ENCODE results near the gene MEGF6.

The MEGF6 gene

GRCh38 chr1:3551711-3552110 is 59.6 kb downstream of the MEGF6 start:
- H3K4me3 Mint-ChIP-seq = no peak overlapping the region
- ATAC-seq (replicated peaks) (no peak), DNase-seq (no peak)
- no peaks in the 10 kb centered on the region for H3K4me1 Mint-ChIP-seq
- no peaks in the 10 kb centered on the region for H3K9me3 Mint-ChIP-seq
- H3K27me3 Mint-ChIP-seq = no peaks in the 10 kb centered on the region
- no peak overlapping the region for H3K27ac Mint-ChIP-seq
- no peaks in the 10 kb centered on the region for H3K36me3 Mint-ChIP-seq

- ATAC-seq (replicated peaks) (no peak), DNase-seq (no peak)
- Mint-ChIP-seq H3K4me3 (no peak overlapping the region), H3K27me3 (no peaks in the 10 kb centered on the region), H3K27ac (no peak overlapping the region), H3K9me3 (no peaks in the 10 kb centered on the region), H3K4me1 (no peaks in the 10 kb centered on the region), H3K36me3 (no peaks in the 10 kb centered on the region)
Observed at GRCh38 chr1:3551290-3551678, 60.0 kb downstream of the MEGF6 start.

DNA sequence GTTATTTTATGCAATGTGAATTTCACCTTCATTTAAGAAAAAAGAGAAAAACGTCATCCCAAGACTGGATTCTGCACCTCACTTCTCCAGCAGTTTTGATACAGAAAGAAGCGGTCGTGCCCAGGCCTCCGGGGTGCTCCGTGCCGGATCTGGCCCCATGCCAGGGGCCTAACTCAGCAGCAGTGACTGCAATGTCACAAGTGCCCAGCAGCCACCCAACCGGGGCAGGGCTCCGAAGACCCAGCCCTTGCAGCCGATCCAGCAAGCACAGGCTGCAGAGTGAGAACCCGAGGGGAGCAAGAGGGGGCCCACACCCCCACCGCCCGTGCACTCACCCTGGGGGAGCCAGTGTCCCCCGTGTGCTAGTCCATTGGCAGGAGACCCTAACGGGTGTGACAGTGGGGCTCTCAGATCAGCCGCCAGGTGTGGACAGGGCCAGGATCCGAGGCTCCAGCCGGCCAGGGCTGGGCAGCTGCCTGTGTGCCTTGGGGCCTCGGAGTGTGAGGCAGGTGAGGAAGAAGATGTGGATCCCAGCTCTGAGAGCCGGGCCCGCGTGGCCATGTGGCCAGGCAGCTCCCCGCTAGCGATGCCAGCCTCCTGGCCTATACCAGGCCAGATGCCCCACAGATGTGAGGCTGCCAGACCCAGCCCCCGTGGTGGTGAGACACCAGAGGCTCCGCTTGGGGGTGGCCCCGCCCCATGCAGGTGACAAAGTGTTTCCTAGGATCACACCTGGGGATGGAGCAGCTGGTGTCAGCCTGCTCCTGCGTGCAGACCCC is 60.6 kb downstream of the MEGF6 start:
- Mint-ChIP-seq H3K4me1 (no peaks in the 10 kb centered on the region), H3K27ac (no peak overlapping the region), H3K36me3 (no peaks in the 10 kb centered on the region), H3K9me3 (no peaks in the 10 kb centered on the region), H3K4me3 (no peak overlapping the region), H3K27me3 (no peaks in the 10 kb centered on the region)
- no peak for DNase-seq
- no peak for ATAC-seq (replicated peaks)

DNA sequence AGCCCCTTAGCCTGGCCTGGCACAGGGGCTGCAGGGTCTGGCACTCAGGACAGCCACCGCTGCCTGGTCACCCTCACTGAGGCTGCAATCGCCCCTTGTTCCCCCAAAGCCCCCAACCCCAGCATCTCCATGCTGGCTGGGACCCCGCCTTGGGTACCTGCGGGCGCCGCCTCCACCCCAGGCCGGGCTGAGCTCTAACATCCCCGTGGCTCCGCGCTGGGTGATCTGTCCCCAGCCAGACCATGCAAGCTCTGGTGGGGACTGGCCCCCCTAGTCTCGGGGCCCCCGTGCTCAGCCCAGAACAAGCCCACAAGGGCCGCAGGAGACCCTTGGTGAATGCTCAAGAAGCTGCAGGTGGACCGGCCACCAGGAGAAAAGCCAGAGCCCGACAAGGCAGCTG is 62.4 kb downstream of the MEGF6 start:
- H3K36me3 Mint-ChIP-seq = no peaks in the 10 kb centered on the region
- no peaks in the 10 kb centered on the region for H3K27me3 Mint-ChIP-seq
- ATAC-seq (replicated peaks) = no peak
- no peaks in the 10 kb centered on the region for H3K4me1 Mint-ChIP-seq
- no peaks in the 10 kb centered on the region for H3K9me3 Mint-ChIP-seq
- no peak for DNase-seq
- H3K4me3 Mint-ChIP-seq = no peak overlapping the region
- no peak overlapping the region for H3K27ac Mint-ChIP-seq

- H3K4me3 Mint-ChIP-seq = no peak overlapping the region
Observed at GRCh38 chr1:3548156-3548893, 63.0 kb downstream of the MEGF6 start.

DNA sequence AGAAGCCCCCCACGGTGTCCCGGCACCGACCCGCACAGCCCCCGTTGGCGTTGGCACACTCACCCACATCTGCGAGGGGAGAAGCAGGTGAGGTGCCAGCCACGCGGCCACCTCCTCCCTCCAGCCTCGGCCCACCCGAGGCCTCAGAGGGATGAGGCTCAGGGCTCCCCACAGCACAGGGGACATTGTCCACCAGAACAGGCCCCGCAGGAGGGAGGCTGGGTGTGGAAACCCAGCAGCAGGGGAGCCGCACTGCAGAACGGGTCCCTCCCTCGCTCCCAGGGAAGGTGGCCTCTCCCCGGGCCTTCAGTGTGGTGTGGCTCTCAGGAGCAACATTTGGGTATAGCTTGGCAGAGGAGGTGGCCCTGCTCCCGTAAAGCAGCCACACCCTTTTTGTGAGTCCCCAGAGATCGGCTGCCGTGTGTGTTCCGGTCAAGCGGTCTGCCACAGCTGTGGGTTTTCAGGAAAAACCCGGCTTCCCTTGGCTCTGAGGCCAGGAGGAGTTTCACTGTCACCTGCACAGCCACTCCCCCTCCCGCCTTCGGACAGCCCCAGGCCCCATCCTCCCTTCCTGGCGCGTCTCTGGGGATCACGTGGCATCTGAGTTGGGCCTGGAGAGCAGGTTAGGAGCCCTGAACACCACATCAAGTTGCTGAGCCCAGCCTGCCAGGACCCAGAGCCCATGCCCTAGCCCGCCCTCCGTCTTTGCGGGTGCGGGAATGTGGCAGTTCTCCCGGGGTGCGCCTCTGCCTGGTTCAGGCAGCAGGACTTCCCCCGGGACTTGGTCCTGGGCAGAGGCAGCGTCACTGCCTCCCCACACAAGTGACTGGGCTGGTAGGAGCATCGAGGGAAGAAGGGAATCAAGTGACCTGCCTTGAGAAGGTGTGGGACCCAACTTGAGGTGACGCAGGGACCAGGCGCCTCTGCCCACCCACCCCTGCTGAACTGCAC is 64.0 kb downstream of the MEGF6 start:
- Mint-ChIP-seq H3K4me3 (no peak overlapping the region), H3K36me3 (no peaks in the 10 kb centered on the region), H3K4me1 (no peaks in the 10 kb centered on the region), H3K27me3 (no peaks in the 10 kb centered on the region), H3K27ac (no peak overlapping the region), H3K9me3 (no peaks in the 10 kb centered on the region)
- DNase-seq (no peak), ATAC-seq (replicated peaks) (no peak)

More at GRCh38 chr1:3548156-3548893, 63.0 kb downstream of the MEGF6 start:
- Mint-ChIP-seq H3K9me3 (no peaks in the 10 kb centered on the region), H3K4me1 (no peaks in the 10 kb centered on the region), H3K36me3 (no peaks in the 10 kb centered on the region), H3K27me3 (no peaks in the 10 kb centered on the region), H3K27ac (no peak overlapping the region)
- DNase-seq (no peak), ATAC-seq (replicated peaks) (no peak)

DNA sequence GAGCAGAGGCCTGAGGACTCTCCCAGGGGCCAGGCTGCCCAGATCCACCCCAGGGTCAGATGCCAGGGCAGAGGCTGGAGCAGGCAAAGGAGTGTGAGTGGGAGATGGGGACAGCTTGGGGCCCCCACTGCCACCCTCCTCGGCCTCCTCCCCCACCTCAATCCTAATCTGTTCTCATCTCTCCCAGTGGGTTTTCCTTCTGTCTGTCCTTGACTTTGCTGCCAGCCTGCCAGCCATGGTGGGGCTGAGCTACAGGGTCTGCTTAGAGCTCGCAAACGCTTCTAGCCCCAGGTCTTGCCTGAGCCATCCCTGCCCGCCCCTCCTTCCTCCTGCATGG is 65.3 kb downstream of the MEGF6 start:
- Mint-ChIP-seq H3K4me1 (no peaks in the 10 kb centered on the region), H3K27me3 (no peaks in the 10 kb centered on the region), H3K27ac (no peak overlapping the region), H3K36me3 (no peaks in the 10 kb centered on the region), H3K4me3 (no peak overlapping the region), H3K9me3 (no peaks in the 10 kb centered on the region)
- ATAC-seq (replicated peaks) (no peak), DNase-seq (no peak)

DNA sequence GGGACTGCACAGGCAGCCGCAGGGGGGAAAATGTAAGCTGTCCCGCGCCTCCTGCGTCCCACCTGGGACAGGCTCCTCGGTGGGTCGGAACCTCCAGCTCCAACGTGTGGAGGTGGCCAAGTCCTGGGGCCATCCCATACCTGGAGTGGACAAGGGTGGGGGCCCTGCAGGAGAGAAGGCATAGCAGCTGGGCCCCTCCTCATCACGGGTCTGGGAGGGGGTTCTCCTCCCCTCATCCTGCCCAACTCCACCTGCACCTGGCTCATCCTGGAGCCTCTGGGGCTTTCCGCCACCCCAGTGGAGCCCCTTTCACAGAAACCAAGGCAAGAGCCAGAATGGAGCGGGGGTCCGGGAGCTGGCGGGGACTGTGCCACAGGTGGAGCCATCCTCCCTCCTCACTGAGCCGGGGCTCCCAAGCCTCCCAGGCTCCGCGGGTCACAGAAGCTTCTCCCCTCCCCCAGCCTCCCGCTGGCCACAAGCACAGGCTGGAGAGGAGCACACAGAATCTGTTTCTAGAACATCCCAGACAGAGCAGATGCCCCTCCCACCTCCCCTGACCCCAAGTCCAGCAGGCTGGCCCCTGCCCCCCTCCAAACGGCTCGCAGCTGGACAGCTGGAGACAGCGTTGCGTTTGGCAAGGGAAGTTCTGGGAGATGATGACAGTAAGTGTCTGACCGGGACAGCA is 65.8 kb downstream of the MEGF6 start:
- no peaks in the 10 kb centered on the region for H3K4me1 Mint-ChIP-seq
- H3K27me3 Mint-ChIP-seq = no peaks in the 10 kb centered on the region
- no peak overlapping the region for H3K27ac Mint-ChIP-seq
- no peak overlapping the region for H3K4me3 Mint-ChIP-seq
- no peaks in the 10 kb centered on the region for H3K9me3 Mint-ChIP-seq
- DNase-seq (no peak), ATAC-seq (replicated peaks) (no peak)
- no peaks in the 10 kb centered on the region for H3K36me3 Mint-ChIP-seq

DNA sequence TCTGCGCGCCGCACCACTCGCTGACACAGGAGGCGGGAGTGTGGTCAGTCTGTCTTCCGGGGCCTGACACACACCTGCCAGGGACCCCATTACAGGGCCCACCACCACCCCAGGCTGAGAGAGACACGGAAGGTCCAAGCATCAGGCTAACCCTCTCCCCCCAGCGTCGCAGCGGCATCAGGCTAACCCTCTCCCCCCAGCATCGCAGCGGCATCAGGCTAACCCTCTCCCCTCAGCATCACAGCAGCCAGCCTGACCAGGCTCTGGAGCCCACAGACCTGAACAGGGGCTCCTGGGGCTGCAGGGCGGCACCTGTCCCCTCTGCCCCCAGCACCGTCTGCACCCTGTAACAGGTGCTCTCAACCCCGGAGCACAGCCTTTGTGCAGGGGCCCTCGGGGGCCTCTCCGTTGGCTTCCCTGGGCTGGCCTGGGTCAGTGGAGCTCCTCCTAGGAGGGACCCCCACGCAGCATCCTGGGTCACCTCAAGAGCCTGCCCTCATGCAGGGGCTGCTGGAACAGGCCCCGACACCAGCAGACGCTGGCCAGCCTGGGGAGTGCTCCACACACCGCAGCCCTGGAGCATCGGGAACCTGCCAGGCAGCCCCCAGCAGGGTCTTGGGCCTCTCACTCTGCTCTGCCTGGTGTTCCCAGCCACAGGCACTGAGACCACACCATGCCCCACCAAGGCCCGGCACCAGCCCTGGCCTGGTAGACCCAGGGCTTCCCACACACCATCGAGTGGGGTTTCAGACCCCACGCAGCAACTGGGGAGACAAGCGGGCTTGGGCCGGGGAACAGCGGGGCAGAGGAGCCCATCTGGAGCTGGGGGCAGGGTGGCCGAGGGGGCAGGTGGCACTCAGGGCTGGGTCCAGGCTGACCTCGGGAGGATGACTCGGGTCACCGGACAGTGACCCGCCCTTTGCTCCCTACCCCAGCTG is 67.0 kb downstream of the MEGF6 start:
- Mint-ChIP-seq H3K36me3 (no peaks in the 10 kb centered on the region), H3K27ac (no peak overlapping the region), H3K4me3 (no peak overlapping the region), H3K27me3 (no peaks in the 10 kb centered on the region), H3K9me3 (no peaks in the 10 kb centered on the region), H3K4me1 (no peaks in the 10 kb centered on the region)
- ATAC-seq (replicated peaks) (no peak), DNase-seq (no peak)

- DNase-seq = no peak
- no peak for ATAC-seq (replicated peaks)
- no peak overlapping the region for H3K27ac Mint-ChIP-seq
- no peaks in the 10 kb centered on the region for H3K27me3 Mint-ChIP-seq
- H3K36me3 Mint-ChIP-seq = no peaks in the 10 kb centered on the region
- H3K4me1 Mint-ChIP-seq = peaks cover 2 to 4% of the 10 kb centered on the region in 2 donors
- no peak overlapping the region for H3K4me3 Mint-ChIP-seq
- H3K9me3 Mint-ChIP-seq = no peaks in the 10 kb centered on the region
Observed at GRCh38 chr1:3543076-3544039, 68.0 kb downstream of the MEGF6 start.

GRCh38 chr1:3542676-3543075 is 68.6 kb downstream of the MEGF6 start:
- Mint-ChIP-seq H3K4me3 (no peak overlapping the region), H3K9me3 (no peaks in the 10 kb centered on the region), H3K27me3 (no peaks in the 10 kb centered on the region), H3K36me3 (no peaks in the 10 kb centered on the region), H3K27ac (no peak overlapping the region), H3K4me1 (peaks cover 6 to 10% of the 10 kb centered on the region in 2 donors)
- ATAC-seq (replicated peaks) (no peak), DNase-seq (no peak)

DNA sequence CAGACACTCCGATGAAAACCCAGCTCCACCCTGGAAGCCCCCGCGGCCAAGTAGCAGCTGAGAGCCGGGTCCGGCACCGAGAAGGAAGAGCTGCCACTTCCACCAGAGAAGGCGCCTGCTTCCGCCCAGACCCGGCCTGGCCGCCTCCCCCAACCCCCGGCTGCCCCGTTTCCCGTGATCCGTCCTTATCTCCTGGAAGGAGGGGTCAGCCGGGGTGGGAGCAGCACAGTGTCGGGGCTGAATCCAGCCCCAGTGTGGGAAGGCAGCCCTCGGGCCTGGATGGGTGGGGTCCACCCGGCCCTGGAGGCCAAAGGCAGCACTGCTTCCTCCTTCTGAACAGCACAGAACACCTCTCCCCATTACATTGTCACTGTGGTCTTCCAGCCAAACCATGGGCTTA is 69.4 kb downstream of the MEGF6 start:
- no peak for DNase-seq
- Mint-ChIP-seq H3K9me3 (no peaks in the 10 kb centered on the region), H3K27ac (no peak overlapping the region), H3K4me1 (peaks cover 9 to 18% of the 10 kb centered on the region in 2 donors), H3K4me3 (no peak overlapping the region), H3K27me3 (no peaks in the 10 kb centered on the region), H3K36me3 (no peaks in the 10 kb centered on the region)
- ATAC-seq (replicated peaks) = peak in 1 of 2 donors; percentile 20
